Right renal cortex interstitium (tissue), 3 donors: ENCODE measurements around the gene PLXNB3. TPM values are rescaled to one million over a fixed set of nuclear protein-coding genes. Genes with fewer than 3 reads are reported as not detected.
"Not testable (repeated sequence)": the region's sequence is repeated elsewhere in the genome, so short reads cannot be mapped to it uniquely, and the experiment has no call there.

Source experiments
- DNase-seq, 3 donors: peaks; one replicate each; pipeline ENCODE4 v3.0.0-alpha.2; 2013; ENCODE audit warnings: low read depth in 3 of 3, low spot score in 2 of 3
- polyA plus RNA-seq, 3 donors: library from polyadenylated mRNA; unstranded; fragments of 120-200 nt; gene quantifications; one replicate each; pipeline ENCODE4 v1.2.1, GENCODE V29; 2013; ENCODE audit not compliant: insufficient read length in 3 of 3

The PLXNB3 gene
- polyA plus RNA-seq, 3 donors, result 0.96 to 1.7 (median 1.6) TPM

- no peak for DNase-seq
Observed at GRCh38 chrX:153806999-153807575, 43.0 kb downstream of the PLXNB3 start.

- DNase-seq, result no peak
Observed at GRCh38 chrX:153807976-153808375, 43.9 kb downstream of the PLXNB3 start.

GRCh38 chrX:153812220-153812619 lies 48.2 kb downstream of the PLXNB3 start:
- DNase-seq, result no peak

- DNase-seq, result no peak
Observed at GRCh38 chrX:153813161-153813560, 49.1 kb downstream of the PLXNB3 start.

GRCh38 chrX:153814591-153815315 lies 50.7 kb downstream of the PLXNB3 start:
- no peak for DNase-seq

GRCh38 chrX:153816831-153817690 lies 53.0 kb downstream of the PLXNB3 start:
- no peak for DNase-seq

GRCh38 chrX:153818064-153818463 lies 54.0 kb downstream of the PLXNB3 start:
- not testable (repeated sequence) for DNase-seq

- DNase-seq, result no peak
Observed at GRCh38 chrX:153818571-153819383, 54.7 kb downstream of the PLXNB3 start.

- DNase-seq, result no peak
Observed at GRCh38 chrX:153819384-153820040, 55.5 kb downstream of the PLXNB3 start.

- DNase-seq, result no peak
Observed at GRCh38 chrX:153820601-153821000, 56.6 kb downstream of the PLXNB3 start.

- no peak for DNase-seq
Observed at GRCh38 chrX:153821066-153821465, 57.0 kb downstream of the PLXNB3 start.

GRCh38 chrX:153824348-153824747 lies 60.3 kb downstream of the PLXNB3 start:
- no peak for DNase-seq

GRCh38 chrX:153825042-153825441 lies 61.0 kb downstream of the PLXNB3 start:
- DNase-seq, result no peak

Other genes with a start within 250 kb of the PLXNB3 start
- under 1 TPM; 0.11 to 0.24 (median 0.14) TPM for gene ATP2B3, start 246.6 kb upstream of the PLXNB3 start, polyA plus RNA-seq
- gene CCNQ, start 165.1 kb upstream of the PLXNB3 start, polyA plus RNA-seq, result 10 to 100 TPM; 17.2 to 19.6 (median 18.7) TPM
- 10 to 100 TPM; 37.8 to 46.1 (median 41.7) TPM for gene DUSP9, start 117.0 kb upstream of the PLXNB3 start, polyA plus RNA-seq
- 1 to 10 TPM; 4.8 to 7.0 (median 5.6) TPM for gene PNCK, start 90.4 kb upstream of the PLXNB3 start, polyA plus RNA-seq
- 10 to 100 TPM; 39.9 to 47.3 (median 40.5) TPM for gene SLC6A8, start 76.3 kb upstream of the PLXNB3 start, polyA plus RNA-seq
- gene BCAP31, start 39.9 kb upstream of the PLXNB3 start, polyA plus RNA-seq, result 100 to 1,000 TPM; 191 to 206 (median 202) TPM
- 1 to 10 TPM; 7.2 to 7.7 (median 7.4) TPM for gene ABCD1, start 39.4 kb upstream of the PLXNB3 start, polyA plus RNA-seq
- under 1 TPM; 0.55 to 0.78 (median 0.72) TPM for gene SRPK3, start 16.8 kb downstream of the PLXNB3 start, polyA plus RNA-seq
- gene IDH3G, start 30.1 kb downstream of the PLXNB3 start, polyA plus RNA-seq, result 10 to 100 TPM; 71.7 to 83.7 (median 77.2) TPM
- 100 to 1,000 TPM; 135 to 164 (median 160) TPM for gene SSR4, start 30.4 kb downstream of the PLXNB3 start, polyA plus RNA-seq
- gene PDZD4, start 66.3 kb downstream of the PLXNB3 start, polyA plus RNA-seq, result 1 to 10 TPM; 6.8 to 7.1 (median 6.9) TPM
- 10 to 100 TPM; 39.8 to 50.8 (median 47.8) TPM for gene L1CAM, start 121.9 kb downstream of the PLXNB3 start, polyA plus RNA-seq
- 1 to 10 TPM; 1.4 to 2.4 (median 1.7) TPM for gene AVPR2, start 140.4 kb downstream of the PLXNB3 start, polyA plus RNA-seq
- gene ARHGAP4, start 162.0 kb downstream of the PLXNB3 start, polyA plus RNA-seq, result 10 to 100 TPM; 23.5 to 25.8 (median 23.5) TPM
- gene NAA10, start 170.8 kb downstream of the PLXNB3 start, polyA plus RNA-seq, result 10 to 100 TPM; 54.7 to 62.2 (median 61.4) TPM
- gene RENBP, start 180.4 kb downstream of the PLXNB3 start, polyA plus RNA-seq, result 10 to 100 TPM; 13.9 to 17.9 (median 17.2) TPM
- 10 to 100 TPM; 31.7 to 37.5 (median 36.7) TPM for gene HCFC1, start 207.6 kb downstream of the PLXNB3 start, polyA plus RNA-seq
- 1 to 10 TPM; 5.8 to 6.1 (median 6.0) TPM for gene TMEM187, start 208.5 kb downstream of the PLXNB3 start, polyA plus RNA-seq